GM18505 (cell line): ENCODE results near the gene MED12.

Experiments used
- ATAC-seq: cut with Tn5 transposase; IDR thresholded peaks from one replicate; pipeline ENCODE4 v1.9.1; 2021; ENCODE audit not compliant: unreplicated experiment
- POLR2A ChIP-seq: IDR thresholded peaks from 4 replicates; pipeline ENCODE4 v1.6.1; 2011; ENCODE audit warnings: borderline replicate concordance; ENCODE audit not compliant: insufficient read depth, insufficient read length; ENCODE audit errors: extremely low read depth

The MED12 gene

GRCh38 chrX:71117358-71117757 is 1.0 kb upstream of the MED12 start:
- ATAC-seq: no peak
- no peak for TF ChIP-seq POLR2A

- TF ChIP-seq POLR2A: no peak
- ATAC-seq: no peak
Measured at GRCh38 chrX:71118985-71119535, 664 bp downstream of the MED12 start.

GRCh38 chrX:71128166-71128833 is 9.9 kb downstream of the MED12 start:
- ATAC-seq: no peak
- no peak for TF ChIP-seq POLR2A

- no peak for TF ChIP-seq POLR2A
- ATAC-seq: peak; percentile 71
Measured at GRCh38 chrX:71128915-71129765, 10.7 kb downstream of the MED12 start.

DNA sequence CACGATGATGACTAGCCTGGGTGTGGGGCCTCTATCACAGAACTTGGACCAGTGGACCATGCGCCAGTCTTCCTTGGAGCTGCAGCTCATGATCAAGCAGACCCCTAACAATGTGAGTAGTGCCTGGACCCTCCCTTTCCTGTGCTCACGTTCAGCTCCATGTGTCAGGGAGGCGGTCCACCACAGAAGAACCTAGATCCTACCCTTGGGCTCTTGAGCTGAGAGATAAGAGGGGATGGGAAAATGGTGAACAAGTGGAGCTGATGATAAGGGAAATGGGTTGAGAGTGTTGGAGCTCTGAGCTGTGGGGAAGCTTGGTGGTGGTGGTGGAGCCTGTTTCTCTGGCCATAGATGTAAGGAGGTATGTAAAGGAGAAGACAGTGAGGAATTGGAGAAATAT is 13.1 kb downstream of the MED12 start:
- TF ChIP-seq POLR2A: no peak
- no peak for ATAC-seq

GRCh38 chrX:71140440-71140839 is 22.0 kb downstream of the MED12 start:
- no peak for TF ChIP-seq POLR2A
- no peak for ATAC-seq

DNA sequence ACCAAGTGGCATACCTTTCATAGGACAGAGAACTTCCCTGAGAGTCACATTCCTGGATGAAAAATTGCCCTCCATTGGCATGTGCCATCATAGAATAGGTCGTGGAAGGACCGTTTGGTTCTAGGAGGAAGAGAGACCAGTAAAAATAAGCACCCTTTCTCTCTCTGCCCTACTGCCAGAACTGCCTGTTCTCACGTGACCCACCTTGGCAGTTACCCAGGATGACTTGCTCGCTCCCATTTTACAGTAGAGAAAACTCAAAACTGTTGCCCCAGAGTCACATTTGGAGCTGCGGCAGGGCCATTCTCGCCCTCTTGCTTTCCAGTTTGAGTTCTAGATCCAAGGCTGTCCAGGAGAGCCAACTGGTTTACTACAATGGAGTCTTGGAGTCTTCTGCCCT is 25.1 kb downstream of the MED12 start:
- ATAC-seq: no peak
- no peak for TF ChIP-seq POLR2A

DNA sequence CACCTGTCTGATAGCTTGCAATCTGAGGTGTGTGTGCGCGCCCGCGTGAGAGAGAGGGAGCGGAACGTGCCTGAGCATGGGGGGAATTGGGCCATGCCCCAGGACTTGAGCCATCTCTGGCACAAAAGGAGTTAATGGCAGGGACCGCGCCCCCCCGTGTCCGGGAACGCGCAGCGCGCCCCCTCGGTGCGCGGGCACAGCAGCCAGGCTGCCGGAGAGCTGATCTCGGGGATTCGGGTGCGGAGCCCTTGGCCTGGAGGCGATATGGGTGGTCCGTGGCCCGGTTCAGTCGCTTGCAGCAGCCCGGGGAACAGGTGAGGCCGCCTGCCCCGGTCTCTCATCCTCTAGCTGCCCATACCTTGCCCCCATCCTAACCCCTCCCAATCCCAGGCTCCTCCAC is 26.3 kb downstream of the MED12 start, which contains the start of gene NLGN3:
TSS of gene NLGN3 (plus strand) at position 191 of the 400 bp plus-strand sequence. CDS start 2,909 bp downstream, outside the sequence.
- ATAC-seq: no peak
- TF ChIP-seq POLR2A: no peak

GRCh38 chrX:71147496-71148277 is 29.3 kb downstream of the MED12 start:
- no peak for ATAC-seq
- no peak for TF ChIP-seq POLR2A

- no peak for ATAC-seq
- TF ChIP-seq POLR2A: no peak
Measured at GRCh38 chrX:71148278-71148663, 29.9 kb downstream of the MED12 start.

DNA sequence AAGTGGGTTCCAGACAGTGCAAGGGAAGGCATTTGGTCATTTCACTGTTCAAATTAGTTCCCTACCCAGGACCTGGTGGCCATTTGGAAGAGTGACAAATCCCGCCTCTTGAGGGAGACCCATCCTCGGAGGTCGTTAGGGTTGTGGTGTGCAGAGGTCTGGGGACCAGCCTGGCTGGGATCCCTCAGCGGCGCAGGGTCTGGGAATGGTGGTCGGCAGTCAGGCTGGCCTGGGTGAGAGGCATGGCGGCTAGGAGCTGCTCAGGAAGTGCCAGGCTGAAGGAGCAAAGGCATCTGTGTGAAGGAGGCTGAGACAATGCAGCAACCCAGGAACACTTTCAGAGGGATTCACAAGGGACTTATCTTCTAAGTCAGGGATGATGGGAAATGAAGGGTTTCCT is 33.0 kb downstream of the MED12 start:
- ATAC-seq: no peak
- no peak for TF ChIP-seq POLR2A

GRCh38 chrX:71154196-71154595 is 35.8 kb downstream of the MED12 start:
- no peak for ATAC-seq
- no peak for TF ChIP-seq POLR2A

DNA sequence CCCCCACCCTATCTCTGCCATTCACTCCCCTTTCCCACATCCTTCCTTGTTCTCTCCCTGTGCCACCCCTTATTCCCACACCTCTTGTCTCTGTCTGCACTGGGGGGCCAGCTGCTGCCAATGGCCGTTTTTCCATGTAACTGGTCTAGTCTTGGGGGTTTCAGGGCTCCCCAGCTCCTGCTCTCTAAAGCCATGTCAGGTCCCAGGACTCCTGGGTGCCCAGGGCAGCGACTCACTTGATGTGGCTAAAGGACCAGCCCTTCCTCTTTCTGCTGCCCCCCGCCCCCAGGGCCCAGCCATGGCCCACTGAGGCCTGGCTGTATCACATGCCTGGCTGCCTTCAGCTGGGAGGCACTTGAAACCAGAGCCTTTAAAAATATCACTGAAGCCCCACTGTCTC is 36.2 kb downstream of the MED12 start:
- ATAC-seq: no peak
- no peak for TF ChIP-seq POLR2A
